H1 (cell line): ENCODE data around the gene PIGS. TPM values are rescaled to one million over a fixed set of nuclear protein-coding genes. Genes with fewer than 3 reads are reported as not detected.

Experiments used
- BACH1 ChIP-seq: IDR thresholded peaks from 2 replicates; pipeline ENCODE4 v1.6.1; 2012; ENCODE audit warnings: low read length, improper control_type of control experiment
- EP300 ChIP-seq, 2 experiments: IDR thresholded peaks; 1 replicate in 1 of 2; 2 replicates in 1 of 2; pipeline ENCODE4 v1.6.1; 2011 to 2012; ENCODE audit warnings: low read depth in 2 of 2, low read length in 2 of 2, mild to moderate bottlenecking in 2 of 2, borderline replicate concordance in 1 of 2, inconsistent platforms in 1 of 2, moderate library complexity in 1 of 2
- FOSL1 ChIP-seq: IDR thresholded peaks from 2 replicates; pipeline ENCODE4 v1.6.1; 2011; ENCODE audit warnings: mild to moderate bottlenecking, low read depth, low read length, moderate library complexity; ENCODE audit not compliant: insufficient read depth
- JUND ChIP-seq: IDR thresholded peaks from 2 replicates; pipeline ENCODE4 v1.6.1; 2011; ENCODE audit warnings: mild to moderate bottlenecking, improper control_type of control experiment, low read length
- NRF1 ChIP-seq: IDR thresholded peaks from 2 replicates; pipeline ENCODE4 v1.6.1; 2011; ENCODE audit warnings: mild to moderate bottlenecking, low read depth, low read length, improper control_type of control experiment
- PHF8 ChIP-seq: fragments of 200-600 bp; sonication (generic); conservative IDR thresholded peaks from 2 replicates; pipeline ENCODE4 v1.7.1; 2012; ENCODE audit warnings: low read depth, mild to moderate bottlenecking, inconsistent platforms, low read length, moderate library complexity
- RBBP5 ChIP-seq: IDR thresholded peaks from 2 replicates; pipeline ENCODE4 v1.7.1; 2012; ENCODE audit warnings: low read depth, mild to moderate bottlenecking, inconsistent platforms, low read length, moderate library complexity, borderline replicate concordance
- SAP30 ChIP-seq: fragments of 300-600 bp; sonication (generic); IDR thresholded peaks from 2 replicates; pipeline ENCODE4 v1.7.1; 2012; ENCODE audit warnings: low read length, moderate library complexity, mild to moderate bottlenecking, inconsistent platforms; ENCODE audit not compliant: insufficient read depth, insufficient replicate concordance
- SRF ChIP-seq: IDR thresholded peaks from 2 replicates; pipeline ENCODE4 v1.6.1; 2011; ENCODE audit warnings: mild to moderate bottlenecking, low read depth, low read length, moderate library complexity
- polyA plus RNA-seq, 7 experiments: library from polyadenylated mRNA; depleted of rRNA in 3 of 7; stranded (reverse) in 5 of 7; unstranded in 2 of 7; fragments of >200 nt in 5 of 7; fragments of 200-250 nt in 2 of 7; gene quantifications; 1 replicate in 5 of 7; 2 replicates in 1 of 7; 4 replicates in 1 of 7; pipeline versions ENCODE4 v1.2.1 to v1.2.3, GENCODE V29; 2011 to 2013; ENCODE audit warnings: missing spikeins in 2 of 7, mixed read lengths in 2 of 7
- total RNA-seq: library from RNA; stranded (reverse); fragmentation: NEBNext Ultra II Directional; extraction: Animal tissue kit (Norgen Biotek cat#: 25700); gene quantifications from 2 replicates; pipeline ENCODE4 v1.2.1, GENCODE V29; 2021
- TF ChIP-seq, protein P1 (sequence below): IDR thresholded peaks from 2 replicates; pipeline ENCODE4 v1.6.1; 2012; ENCODE audit warnings: inconsistent platforms
- TF ChIP-seq, protein P2 (sequence below): IDR thresholded peaks from 2 replicates; pipeline ENCODE4 v1.6.1; 2012; ENCODE audit warnings: inconsistent platforms

Gene PIGS
- total and polyA plus RNA-seq, 2 of the 8 experiments (the other 6 are each of a cell fraction or from before 2014, with no cell fraction given) = 44.3 to 50.6 TPM

DNA sequence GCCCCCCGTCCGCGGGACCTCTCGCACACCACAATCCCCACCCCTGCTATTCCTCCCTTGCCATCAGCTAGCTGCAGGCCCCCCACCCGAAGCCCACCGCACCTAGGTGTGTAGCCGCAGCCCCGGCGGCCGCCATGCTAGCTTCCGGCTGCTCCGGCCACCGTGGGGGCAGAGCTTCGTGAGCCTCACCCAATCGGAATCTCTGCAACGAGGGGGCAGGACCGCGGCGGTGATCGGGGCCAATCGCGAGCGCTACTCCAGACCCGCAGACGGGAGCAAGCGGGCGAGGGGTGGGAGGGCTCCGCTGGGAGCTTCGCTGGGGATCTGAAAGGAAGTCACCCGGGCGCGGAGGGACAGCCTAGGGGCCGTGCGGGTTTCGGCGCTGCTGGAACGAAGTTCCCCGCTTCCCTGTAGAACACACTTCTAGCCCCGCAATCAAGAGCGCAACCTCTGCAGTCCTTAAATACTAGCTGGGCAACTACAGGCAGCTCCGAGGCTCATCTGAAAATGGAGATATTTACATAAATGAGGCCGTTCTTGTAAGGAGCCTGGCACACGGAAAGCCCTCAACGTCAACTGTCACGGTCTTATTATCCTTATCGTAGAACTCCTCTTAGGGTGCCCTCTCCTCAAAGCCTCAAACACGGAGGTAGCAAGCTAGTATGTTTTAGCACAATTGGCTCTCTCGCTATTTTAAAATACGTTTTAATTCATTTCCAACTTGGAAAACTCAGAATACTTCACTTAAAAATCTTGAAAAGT, at the start of gene PIGS (continued):
- no peak for TF ChIP-seq FOSL1
- no peak for TF ChIP-seq RBBP5
- no peak for TF ChIP-seq SAP30
- no peak for TF ChIP-seq BACH1
- TF ChIP-seq NRF1 = no peak
- TF ChIP-seq, protein P1, sequence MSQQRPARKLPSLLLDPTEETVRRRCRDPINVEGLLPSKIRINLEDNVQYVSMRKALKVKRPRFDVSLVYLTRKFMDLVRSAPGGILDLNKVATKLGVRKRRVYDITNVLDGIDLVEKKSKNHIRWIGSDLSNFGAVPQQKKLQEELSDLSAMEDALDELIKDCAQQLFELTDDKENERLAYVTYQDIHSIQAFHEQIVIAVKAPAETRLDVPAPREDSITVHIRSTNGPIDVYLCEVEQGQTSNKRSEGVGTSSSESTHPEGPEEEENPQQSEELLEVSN = no peak
- no peak for TF ChIP-seq SRF
- TF ChIP-seq, protein P2, sequence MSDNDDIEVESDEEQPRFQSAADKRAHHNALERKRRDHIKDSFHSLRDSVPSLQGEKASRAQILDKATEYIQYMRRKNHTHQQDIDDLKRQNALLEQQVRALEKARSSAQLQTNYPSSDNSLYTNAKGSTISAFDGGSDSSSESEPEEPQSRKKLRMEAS = no peak
- no peak for TF ChIP-seq JUND
- TF ChIP-seq PHF8 = peak; percentile 62
- no peak for TF ChIP-seq EP300 (IDR thresholded peaks at IDR 0.05; ENCODE audit: borderline replicate concordance in 1 of 2, low read depth in 2 of 2, low read length in 2 of 2)
